Transverse colon (tissue), 4 donors: ENCODE results near the gene NPAS3.

Experiments
- CTCF ChIP-seq, 5 experiments: fragments of 200-600 bp in 3 of 5; fragments of 450-650 bp in 2 of 5; sonication (generic) in 3 of 5; IDR thresholded peaks; 1 replicate in 2 of 5; 2 replicates in 3 of 5; pipeline ENCODE4 v1.5.1; 2016 to 2017; ENCODE audit warnings: antibody characterized with exemption in 5 of 5, inconsistent platforms in 3 of 5, mild to moderate bottlenecking in 2 of 5, moderate library complexity in 1 of 5
- EP300 ChIP-seq: sonication (generic); formaldehyde crosslinking; IDR thresholded peaks from one replicate; pipeline ENCODE4 v1.6.1; 2017; ENCODE audit warnings: antibody characterized with exemption, low read depth
- POLR2A ChIP-seq: fragments of 450-650 bp; IDR thresholded peaks from one replicate; pipeline ENCODE4 v1.6.1; 2016; ENCODE audit warnings: antibody characterized with exemption, mild to moderate bottlenecking, moderate library complexity
- POLR2AphosphoS5 ChIP-seq, 3 donors: sonication (generic); formaldehyde crosslinking; IDR thresholded peaks; one replicate each; pipeline ENCODE4 v1.6.1; 2016; ENCODE audit warnings: antibody characterized with exemption in 3 of 3

GRCh38 chr14:33642691-33643244, 704.1 kb downstream of the NPAS3 start:
- TF ChIP-seq POLR2AphosphoS5 (IDR thresholded peaks at IDR 0.05) (no peak), CTCF (IDR thresholded peaks at IDR 0.05) (no peak), EP300 (no peak), POLR2A (no peak)
